OCI-LY1 (cell line): ENCODE measurements around the gene BCAR1.

Source experiments
- EZH2 ChIP-seq: fragments of 200-600 bp; sonication (generic), shearing (Covaris generic); IDR thresholded peaks from 2 replicates; pipeline ENCODE4 v1.8.0; 2017; ENCODE audit warnings: borderline replicate concordance, mixed run types, mild to moderate bottlenecking, antibody characterized with exemption, low read length, moderate library complexity, mixed read lengths
- TF ChIP-seq, protein P1 (sequence below): fragments of 200-600 bp; sonication (generic), shearing (Covaris generic); IDR thresholded peaks from 2 replicates; pipeline ENCODE4 v1.5.1; 2017; ENCODE audit warnings: mild to moderate bottlenecking, antibody characterized with exemption, low read length, moderate library complexity, mixed read lengths

DNA sequence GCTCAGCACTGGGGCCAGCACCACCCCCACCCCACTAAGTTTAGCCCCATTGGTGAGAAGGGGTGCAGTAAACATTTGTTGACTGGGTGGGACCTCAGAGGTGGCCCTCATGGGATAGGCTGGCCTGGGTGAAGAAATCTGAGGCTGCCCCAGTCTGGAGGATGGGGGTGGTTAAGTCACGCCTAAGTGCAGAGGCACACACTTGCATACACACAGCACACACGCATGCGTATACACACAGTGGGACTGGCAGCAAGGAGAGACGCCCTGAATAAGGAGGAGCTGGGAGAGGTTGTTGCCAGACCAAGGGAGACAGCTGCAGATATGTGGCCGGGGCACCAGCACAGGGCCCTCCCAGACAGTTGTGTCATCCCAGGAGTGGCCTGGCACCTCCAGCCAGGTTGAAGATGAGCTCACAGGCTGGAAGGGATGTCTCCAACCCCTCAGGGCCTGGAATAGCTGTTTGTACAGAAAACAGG, 3.0 kb upstream of the BCAR1 start:
- TF ChIP-seq, protein P1, sequence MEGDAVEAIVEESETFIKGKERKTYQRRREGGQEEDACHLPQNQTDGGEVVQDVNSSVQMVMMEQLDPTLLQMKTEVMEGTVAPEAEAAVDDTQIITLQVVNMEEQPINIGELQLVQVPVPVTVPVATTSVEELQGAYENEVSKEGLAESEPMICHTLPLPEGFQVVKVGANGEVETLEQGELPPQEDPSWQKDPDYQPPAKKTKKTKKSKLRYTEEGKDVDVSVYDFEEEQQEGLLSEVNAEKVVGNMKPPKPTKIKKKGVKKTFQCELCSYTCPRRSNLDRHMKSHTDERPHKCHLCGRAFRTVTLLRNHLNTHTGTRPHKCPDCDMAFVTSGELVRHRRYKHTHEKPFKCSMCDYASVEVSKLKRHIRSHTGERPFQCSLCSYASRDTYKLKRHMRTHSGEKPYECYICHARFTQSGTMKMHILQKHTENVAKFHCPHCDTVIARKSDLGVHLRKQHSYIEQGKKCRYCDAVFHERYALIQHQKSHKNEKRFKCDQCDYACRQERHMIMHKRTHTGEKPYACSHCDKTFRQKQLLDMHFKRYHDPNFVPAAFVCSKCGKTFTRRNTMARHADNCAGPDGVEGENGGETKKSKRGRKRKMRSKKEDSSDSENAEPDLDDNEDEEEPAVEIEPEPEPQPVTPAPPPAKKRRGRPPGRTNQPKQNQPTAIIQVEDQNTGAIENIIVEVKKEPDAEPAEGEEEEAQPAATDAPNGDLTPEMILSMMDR: no peak
- TF ChIP-seq EZH2: no peak
